ENCODE results near the gene SMS. TPM values are rescaled to one million over a fixed set of nuclear protein-coding genes. Genes with fewer than 3 reads are reported as not detected.

Gene SMS
- total RNA-seq, 1 donor from 2014 or later, result 187 TPM

- Histone ChIP-seq H3K27me3 (ENCODE audit: insufficient read depth, low read length) (no peaks in the 10 kb centered on the region), H3K79me2 (ENCODE audit: insufficient read depth, low read length) (no peaks in the 10 kb centered on the region), H3K27ac (ENCODE audit: low read depth, low read length) (no peak overlapping the region), H4K20me1 (ENCODE audit: insufficient read depth, low read length) (no peaks in the 10 kb centered on the region), H3K36me3 (ENCODE audit: insufficient read depth, low read length) (no peaks in the 10 kb centered on the region), H3K4me2 (ENCODE audit: low read length) (no peak overlapping the region), H3K9me3 (ENCODE audit: insufficient read depth, low read depth, low read length) (no peaks in the 10 kb centered on the region), H3K4me1 (ENCODE audit: insufficient read depth, low read length) (no peaks in the 10 kb centered on the region), H3K4me3 (ENCODE audit: insufficient read depth, low read depth, low read length) (no peak overlapping the region), H2AFZ (ENCODE audit: low read depth, low read length) (no peak overlapping the region), H3K9ac (ENCODE audit: low read length) (no peak overlapping the region)
- FAIRE-seq, result no peak
- Mint-ChIP-seq H3K36me3 (ENCODE audit: low read depth, unreplicated experiment) (no peaks in the 10 kb centered on the region), H3K27ac (ENCODE audit: unreplicated experiment) (no peak overlapping the region), H3K27me3 (ENCODE audit: low read depth, unreplicated experiment) (no peaks in the 10 kb centered on the region), H3K9me3 (ENCODE audit: unreplicated experiment) (no peaks in the 10 kb centered on the region), H3K4me1 (ENCODE audit: low read depth, unreplicated experiment) (no peaks in the 10 kb centered on the region), H3K4me3 (ENCODE audit: unreplicated experiment) (no peak overlapping the region)
- TF ChIP-seq CTCF (IDR thresholded peaks at IDR 0.05; ENCODE audit: insufficient read depth, low read depth, low read length) (no peak), EZH2 (IDR thresholded peaks at IDR 0.05; ENCODE audit: insufficient read depth, low read length) (no peak)
- DNase-seq (ENCODE audit: low read depth), result no peak
Measured at GRCh38 chrX:22035236-22035635, 94.7 kb downstream of the SMS start.

GRCh38 chrX:22037225-22037624 lies 96.7 kb downstream of the SMS start:
- H3K4me3 Mint-ChIP-seq (ENCODE audit: unreplicated experiment), result no peak overlapping the region

More at GRCh38 chrX:22037225-22037624, 96.7 kb downstream of the SMS start:
- DNase-seq (ENCODE audit: low read depth) (no peak), FAIRE-seq (no peak)
- H3K4me1 ChIP-seq (ENCODE audit: insufficient read depth, low read length), result no peaks in the 10 kb centered on the region
- H3K27ac ChIP-seq (ENCODE audit: low read depth, low read length), result no peak overlapping the region
- H2AFZ ChIP-seq (ENCODE audit: low read depth, low read length), result no peak overlapping the region
- TF ChIP-seq CTCF (IDR thresholded peaks at IDR 0.05; ENCODE audit: insufficient read depth, low read depth, low read length), result no peak
- no peak for TF ChIP-seq EZH2 (IDR thresholded peaks at IDR 0.05; ENCODE audit: insufficient read depth, low read length)
- no peak overlapping the region for H3K4me3 ChIP-seq (ENCODE audit: insufficient read depth, low read depth, low read length)
- no peak overlapping the region for H3K4me2 ChIP-seq (ENCODE audit: low read length)
- no peak overlapping the region for H3K9ac ChIP-seq (ENCODE audit: low read length)
- no peaks in the 10 kb centered on the region for H3K36me3 Mint-ChIP-seq (ENCODE audit: low read depth, unreplicated experiment)
- no peaks in the 10 kb centered on the region for H3K36me3 ChIP-seq (ENCODE audit: insufficient read depth, low read length)
- H3K79me2 ChIP-seq (ENCODE audit: insufficient read depth, low read length), result no peaks in the 10 kb centered on the region
- peak overlapping the region; percentile 27 for H3K27ac Mint-ChIP-seq (ENCODE audit: unreplicated experiment)
- H3K4me1 Mint-ChIP-seq (ENCODE audit: low read depth, unreplicated experiment), result no peaks in the 10 kb centered on the region
- H3K9me3 ChIP-seq (ENCODE audit: insufficient read depth, low read depth, low read length), result no peaks in the 10 kb centered on the region
- no peaks in the 10 kb centered on the region for H3K27me3 Mint-ChIP-seq (ENCODE audit: low read depth, unreplicated experiment)
- H3K9me3 Mint-ChIP-seq (ENCODE audit: unreplicated experiment), result no peaks in the 10 kb centered on the region
- H4K20me1 ChIP-seq (ENCODE audit: insufficient read depth, low read length), result no peaks in the 10 kb centered on the region
- no peaks in the 10 kb centered on the region for H3K27me3 ChIP-seq (ENCODE audit: insufficient read depth, low read length)

Measured in astrocyte (in vitro differentiated cells and primary cell).